Endothelial cell of umbilical vein (primary cell): ENCODE data around the gene ADAMTS17. TPM values are rescaled to one million over a fixed set of nuclear protein-coding genes. Genes with fewer than 3 reads are reported as not detected.

Source experiments
- BruUV-seq: library from RNA; stranded (reverse); fragments of 400-500 nt; replicated peaks from 2 replicates; lab custom pipeline; 2021; lab: Mats Ljungman, UMichigan
- CTCF ChIA-PET: fragments of 300-600, 350-600 bp; sonication (Branson Sonifier 250); formaldehyde crosslinking; loops from one replicate; lab custom pipeline; 2021; ENCODE audit warnings: antibody characterized with exemption, inconsistent platforms; lab: Charles Lee
- POLR2A ChIA-PET: fragments of 300-600, 350-600 bp; sonication (Branson Sonifier 250); formaldehyde crosslinking; loops from one replicate; lab custom pipeline; 2021; ENCODE audit warnings: antibody characterized with exemption, inconsistent platforms; lab: Charles Lee
- DNase-seq: peaks from one replicate; pipeline ENCODE4 v3.0.0-alpha.2; 2011; ENCODE audit warnings: low read depth, low spot score
- FAIRE-seq: peaks from 2 replicates; lab custom pipeline; 2011; peaks lifted over from hg19 to GRCh38; lab: Jason Lieb, UNC
- H2AFZ ChIP-seq: 2 replicates; pipeline ENCODE4 v1.6.0; 2012; ENCODE audit warnings: low read depth, low read length, control low read depth, inconsistent platforms
- H3K27ac ChIP-seq: 2 replicates; pipeline ENCODE4 v1.5.1; 2011; ENCODE audit warnings: low read depth, mild to moderate bottlenecking, control low read depth, low read length, moderate library complexity; ENCODE audit not compliant: insufficient read depth
- H3K27me3 ChIP-seq, 2 experiments: 2 replicates each; pipeline versions ENCODE4 v1.6.0 to v1.6.1; 2011; ENCODE audit warnings: low read length in 2 of 2, mixed read lengths in 1 of 2; ENCODE audit not compliant: control insufficient read depth in 2 of 2, insufficient read depth in 2 of 2
- H3K36me3 ChIP-seq, 2 experiments: 2 replicates in 1 of 2; 3 replicates in 1 of 2; pipeline ENCODE4 v1.5.1; 2011; ENCODE audit warnings: low read length in 2 of 2, mild to moderate bottlenecking in 1 of 2, moderate library complexity in 1 of 2; ENCODE audit not compliant: control insufficient read depth in 2 of 2, insufficient read depth in 2 of 2; ENCODE audit errors: extremely low read depth in 1 of 2
- H3K4me1 ChIP-seq: 3 replicates; pipeline ENCODE4 v1.5.1; 2011; ENCODE audit warnings: mild to moderate bottlenecking, low read length; ENCODE audit not compliant: control insufficient read depth, insufficient read depth; ENCODE audit errors: extremely low read depth
- H3K4me2 ChIP-seq: 2 replicates; pipeline ENCODE4 v1.6.1; 2011; ENCODE audit warnings: low read length, control low read depth, mixed read lengths; ENCODE audit not compliant: insufficient read depth
- H3K4me3 ChIP-seq, 3 experiments: fragments of 200-600 bp in 1 of 3; sonication (generic), shearing (Covaris generic) in 1 of 3; replicated peaks in 1 of 3; 2 replicates each; pipeline ENCODE4 v1.5.1; 2011 to 2016; ENCODE audit warnings: control low read depth in 3 of 3, low read length in 3 of 3, mild to moderate bottlenecking in 2 of 3, inconsistent platforms in 1 of 3, low read depth in 1 of 3, moderate library complexity in 1 of 3; ENCODE audit not compliant: insufficient read depth in 1 of 3
- H3K79me2 ChIP-seq: 2 replicates; pipeline ENCODE4 v1.6.0; 2012; ENCODE audit warnings: low read length, inconsistent platforms; ENCODE audit not compliant: control insufficient read depth, insufficient read depth
- H3K9ac ChIP-seq: replicated peaks from 2 replicates; pipeline ENCODE3; 2011; ENCODE audit warnings: low read length, control low read depth; ENCODE audit not compliant: insufficient read depth; ENCODE audit errors: extremely low read depth
- H3K9me1 ChIP-seq: replicated peaks from 3 replicates; pipeline ENCODE4 v1.6.0; 2011; ENCODE audit warnings: mild to moderate bottlenecking, low read length; ENCODE audit not compliant: control insufficient read depth, insufficient read depth; ENCODE audit errors: extremely low read depth
- H3K9me3 ChIP-seq: replicated peaks from 2 replicates; pipeline ENCODE4 v1.5.1; 2012; ENCODE audit warnings: low read length, inconsistent platforms; ENCODE audit not compliant: control insufficient read depth, insufficient read depth
- H4K20me1 ChIP-seq: replicated peaks from 2 replicates; pipeline ENCODE3; 2011; ENCODE audit warnings: mild to moderate bottlenecking, low read length; ENCODE audit not compliant: control insufficient read depth, insufficient read depth; ENCODE audit errors: extremely low read depth
- CTCF ChIP-seq, 2 donors: IDR thresholded peaks; 1 replicate in 1 of 2; 2 replicates in 1 of 2; pipeline ENCODE4 v1.5.1; 2011; ENCODE audit warnings: low read length in 2 of 2, mild to moderate bottlenecking in 2 of 2, moderate library complexity in 2 of 2, control low read depth in 1 of 2, inconsistent platforms in 1 of 2, low read depth in 1 of 2; ENCODE audit not compliant: insufficient read depth in 1 of 2; ENCODE audit errors: extremely low read depth in 1 of 2
- EZH2 ChIP-seq: IDR thresholded peaks from 2 replicates; pipeline ENCODE4 v1.6.1; 2012; ENCODE audit warnings: borderline replicate concordance, low read depth, mild to moderate bottlenecking, moderate library complexity, low read length, inconsistent platforms; ENCODE audit not compliant: severe bottlenecking
- GATA2 ChIP-seq: IDR thresholded peaks from 2 replicates; pipeline ENCODE4 v1.7.0; 2011; ENCODE audit warnings: low read depth, mild to moderate bottlenecking, moderate library complexity, mixed read lengths, low read length; ENCODE audit not compliant: insufficient read length, insufficient read depth
- JUN ChIP-seq: IDR thresholded peaks from 2 replicates; pipeline ENCODE4 v1.6.1; 2011; ENCODE audit warnings: borderline replicate concordance, low read depth; ENCODE audit not compliant: insufficient read length, insufficient read depth
- POLR2A ChIP-seq: IDR thresholded peaks from 2 replicates; pipeline ENCODE4 v1.6.1; 2012; ENCODE audit warnings: low read depth, mild to moderate bottlenecking, control low read depth, low read length
- dilution Hi-C: fragments of 300-500 bp; cut with MboI; formaldehyde crosslinking; loops from one replicate; pipeline ENCODE4 v1.15.0; 2019; ENCODE audit warnings: low sequenced_read_pairs; ENCODE audit not compliant: extremely low pct_ligation_motif_present
- intact Hi-C: fragments of 100-400 bp; cut with micrococcal nuclease; formaldehyde crosslinking; loops from one replicate; pipeline ENCODE4 v1.10.0; 2022
- polyA plus RNA-seq, 4 experiments: library from polyadenylated mRNA; depleted of rRNA in 3 of 4; stranded (reverse) in 3 of 4; unstranded in 1 of 4; fragments of >200 nt; gene quantifications; 2 replicates each; pipeline versions ENCODE4 v1.2.1 to v1.2.3, GENCODE V29; 2011 to 2012; ENCODE audit warnings: missing spikeins in 1 of 4
- total RNA-seq: library from RNA; stranded (reverse); gene quantifications from 2 replicates; pipeline ENCODE4 v1.2.3, GENCODE V29; 2021
- TF ChIP-seq, protein P1 (sequence below): IDR thresholded peaks from 2 replicates; pipeline ENCODE4 v1.6.1; 2011; ENCODE audit not compliant: insufficient read depth, insufficient read length

The ADAMTS17 gene
- total and polyA plus RNA-seq, 2 donors (not counting 3 experiments of a cell fraction or from before 2014, with no cell fraction given) = 0.12 TPM; not detected in 1

- Histone ChIP-seq H3K4me3 (no peak overlapping the region), H3K9me1 (no peaks in the 10 kb centered on the region), H3K4me2 (no peak overlapping the region), H3K27me3 (no peaks in the 10 kb centered on the region), H2AFZ (no peak overlapping the region), H3K9me3 (peaks cover 9% of the 10 kb centered on the region), H3K79me2 (no peaks in the 10 kb centered on the region), H3K36me3 (no peaks in the 10 kb centered on the region), H3K27ac (no peak overlapping the region), H4K20me1 (no peaks in the 10 kb centered on the region), H3K9ac (no peak overlapping the region), H3K4me1 (no peaks in the 10 kb centered on the region)
- dilution Hi-C loops (no loop called here), intact Hi-C loops (no loop called here)
- ChIA-PET CTCF (no interaction called here), POLR2A (no interaction called here)
- BruUV-seq = no TSS peak
- DNase-seq (no peak), FAIRE-seq (no peak)
- TF ChIP-seq GATA2 (no peak), EZH2 (no peak), JUN (no peak), POLR2A (no peak), CTCF (IDR thresholded peaks at IDR 0.05; ENCODE audit: extremely low read depth in 1 of 2, insufficient read depth in 1 of 2, low read depth in 1 of 2, low read length in 2 of 2) (no peak)
- TF ChIP-seq, protein P1, sequence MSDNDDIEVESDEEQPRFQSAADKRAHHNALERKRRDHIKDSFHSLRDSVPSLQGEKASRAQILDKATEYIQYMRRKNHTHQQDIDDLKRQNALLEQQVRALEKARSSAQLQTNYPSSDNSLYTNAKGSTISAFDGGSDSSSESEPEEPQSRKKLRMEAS = no peak
These were observed 84.7 kb downstream of the ADAMTS17 start for GRCh38 chr15:100256970-100257650.
